ENCODE measurements around the gene ILKAP.
"Not testable (repeated sequence)": the region's sequence is repeated elsewhere in the genome, so short reads cannot be mapped to it uniquely, and the experiment has no call there.

Gene ILKAP

GRCh38 chr2:238183821-238184220, 19.7 kb downstream of the ILKAP start:
- no peak overlapping the region for H3K4me3 Mint-ChIP-seq
- no peaks in the 10 kb centered on the region for H3K4me1 Mint-ChIP-seq
- H3K9me3 Mint-ChIP-seq = no peaks in the 10 kb centered on the region
- no peak overlapping the region for H3K27ac Mint-ChIP-seq
- no peaks in the 10 kb centered on the region for H3K27me3 Mint-ChIP-seq
- ATAC-seq = no peak
- H3K36me3 Mint-ChIP-seq = peaks cover 82% of the 10 kb centered on the region

DNA sequence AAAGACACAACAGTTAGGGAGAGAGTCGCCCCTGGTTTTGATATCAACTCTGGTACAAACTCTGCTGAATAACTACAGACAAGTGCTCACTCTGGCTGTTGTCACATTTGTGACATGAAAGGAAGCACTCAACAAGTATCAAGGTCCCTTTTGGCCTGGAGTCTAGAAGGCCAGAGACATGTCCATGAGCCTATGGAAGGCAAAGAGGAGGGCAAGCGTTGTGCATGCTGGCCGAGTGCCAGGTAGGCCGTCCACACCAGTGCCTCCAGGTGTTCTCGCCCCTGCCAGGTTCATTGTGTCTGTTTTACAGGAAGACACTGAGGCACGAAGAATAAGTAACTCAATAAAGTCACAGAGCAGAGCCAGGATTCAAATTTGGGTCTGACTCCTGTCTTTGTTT, 21.1 kb downstream of the ILKAP start:
- no peak for ATAC-seq
- Mint-ChIP-seq H3K9me3 (no peaks in the 10 kb centered on the region), H3K27me3 (no peaks in the 10 kb centered on the region), H3K27ac (no peak overlapping the region), H3K4me1 (no peaks in the 10 kb centered on the region), H3K36me3 (peaks cover 76% of the 10 kb centered on the region), H3K4me3 (no peak overlapping the region)

GRCh38 chr2:238180554-238180953, 22.9 kb downstream of the ILKAP start:
- Mint-ChIP-seq H3K36me3 (peaks cover 81% of the 10 kb centered on the region), H3K27me3 (no peaks in the 10 kb centered on the region), H3K4me1 (no peaks in the 10 kb centered on the region), H3K4me3 (no peak overlapping the region), H3K9me3 (no peaks in the 10 kb centered on the region), H3K27ac (no peak overlapping the region)
- no peak for ATAC-seq

DNA sequence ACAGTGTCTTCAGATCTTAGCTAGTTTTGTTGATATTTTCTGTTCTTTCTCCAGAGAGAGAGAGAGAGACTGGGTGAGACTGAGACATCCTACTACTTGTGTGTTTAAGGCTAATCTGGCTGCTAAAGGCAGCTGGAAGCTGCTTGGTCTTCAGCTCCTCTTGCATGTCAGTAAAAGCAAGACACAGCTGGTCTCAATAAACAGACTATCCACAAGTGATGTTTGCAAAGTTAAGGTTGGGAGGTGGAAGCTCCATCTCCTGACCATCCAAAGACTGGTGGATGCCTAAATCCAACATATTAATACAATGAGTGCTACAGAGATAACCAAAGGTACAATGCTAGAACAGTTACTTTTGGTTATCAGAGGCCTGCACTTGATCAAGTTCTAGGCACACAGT, 26.9 kb downstream of the ILKAP start:
- H3K4me1 Mint-ChIP-seq = no peaks in the 10 kb centered on the region
- peaks cover 80% of the 10 kb centered on the region for H3K36me3 Mint-ChIP-seq
- H3K27me3 Mint-ChIP-seq = no peaks in the 10 kb centered on the region
- no peak for ATAC-seq
- no peaks in the 10 kb centered on the region for H3K9me3 Mint-ChIP-seq
- no peak overlapping the region for H3K27ac Mint-ChIP-seq
- H3K4me3 Mint-ChIP-seq = no peak overlapping the region

DNA sequence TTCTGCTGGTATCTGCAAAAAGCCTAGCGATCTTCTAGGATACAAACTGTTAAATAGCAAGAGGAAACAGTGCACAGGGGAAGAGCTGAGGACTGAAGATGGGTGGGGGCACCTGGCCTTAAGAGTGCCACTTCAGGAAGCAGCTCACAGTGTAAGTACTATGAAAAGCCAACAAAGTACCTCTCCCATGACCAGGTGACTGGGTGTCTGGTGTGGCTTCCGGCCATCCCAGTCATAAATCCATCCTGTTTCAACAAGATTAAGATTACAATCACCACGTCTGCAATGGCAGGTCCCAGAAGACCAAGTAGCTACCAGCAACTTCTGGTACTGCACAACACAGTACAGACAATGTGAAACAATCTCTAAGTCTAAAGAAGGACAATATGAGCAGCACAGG, 28.8 kb downstream of the ILKAP start:
- Mint-ChIP-seq H3K36me3 (peaks cover 78% of the 10 kb centered on the region), H3K4me3 (no peak overlapping the region), H3K4me1 (no peaks in the 10 kb centered on the region), H3K27me3 (no peaks in the 10 kb centered on the region), H3K27ac (no peak overlapping the region), H3K9me3 (no peaks in the 10 kb centered on the region)
- ATAC-seq = no peak

- no peaks in the 10 kb centered on the region for H3K27me3 Mint-ChIP-seq
- no peaks in the 10 kb centered on the region for H3K9me3 Mint-ChIP-seq
- no peak overlapping the region for H3K4me3 Mint-ChIP-seq
- no peak for ATAC-seq
- H3K4me1 Mint-ChIP-seq = no peaks in the 10 kb centered on the region
- H3K27ac Mint-ChIP-seq = no peak overlapping the region
- peaks cover 76% of the 10 kb centered on the region for H3K36me3 Mint-ChIP-seq
Measured at GRCh38 chr2:238174291-238174690, 29.2 kb downstream of the ILKAP start.

DNA sequence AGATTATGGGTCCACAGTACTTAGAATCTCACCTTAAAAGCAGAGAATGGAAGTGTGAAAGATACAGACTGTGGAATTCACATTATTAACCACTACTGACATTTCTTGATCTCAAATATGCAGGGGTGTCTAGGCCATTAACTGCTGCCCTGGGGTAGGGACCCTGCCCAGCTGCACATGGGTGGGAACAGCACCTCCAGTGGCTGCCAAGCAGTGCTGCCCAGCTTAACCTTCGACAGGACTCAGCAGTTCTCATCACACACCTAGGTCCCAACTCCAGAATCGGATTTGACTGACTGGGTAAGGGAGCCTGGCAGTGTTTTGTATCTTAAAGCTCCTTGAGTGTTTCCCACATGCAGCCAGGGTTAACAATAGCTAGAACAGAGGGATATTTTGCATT, 29.8 kb downstream of the ILKAP start:
- Mint-ChIP-seq H3K27me3 (no peaks in the 10 kb centered on the region), H3K4me1 (no peaks in the 10 kb centered on the region), H3K27ac (no peak overlapping the region), H3K9me3 (no peaks in the 10 kb centered on the region), H3K4me3 (no peak overlapping the region), H3K36me3 (peaks cover 75% of the 10 kb centered on the region)
- no peak for ATAC-seq

- H3K9me3 Mint-ChIP-seq = no peaks in the 10 kb centered on the region
- H3K27ac Mint-ChIP-seq = no peak overlapping the region
- no peak overlapping the region for H3K4me3 Mint-ChIP-seq
- peaks cover 80% of the 10 kb centered on the region for H3K36me3 Mint-ChIP-seq
- no peaks in the 10 kb centered on the region for H3K27me3 Mint-ChIP-seq
- ATAC-seq = no peak
- H3K4me1 Mint-ChIP-seq = no peaks in the 10 kb centered on the region
Measured at GRCh38 chr2:238172439-238172838, 31.1 kb downstream of the ILKAP start.

DNA sequence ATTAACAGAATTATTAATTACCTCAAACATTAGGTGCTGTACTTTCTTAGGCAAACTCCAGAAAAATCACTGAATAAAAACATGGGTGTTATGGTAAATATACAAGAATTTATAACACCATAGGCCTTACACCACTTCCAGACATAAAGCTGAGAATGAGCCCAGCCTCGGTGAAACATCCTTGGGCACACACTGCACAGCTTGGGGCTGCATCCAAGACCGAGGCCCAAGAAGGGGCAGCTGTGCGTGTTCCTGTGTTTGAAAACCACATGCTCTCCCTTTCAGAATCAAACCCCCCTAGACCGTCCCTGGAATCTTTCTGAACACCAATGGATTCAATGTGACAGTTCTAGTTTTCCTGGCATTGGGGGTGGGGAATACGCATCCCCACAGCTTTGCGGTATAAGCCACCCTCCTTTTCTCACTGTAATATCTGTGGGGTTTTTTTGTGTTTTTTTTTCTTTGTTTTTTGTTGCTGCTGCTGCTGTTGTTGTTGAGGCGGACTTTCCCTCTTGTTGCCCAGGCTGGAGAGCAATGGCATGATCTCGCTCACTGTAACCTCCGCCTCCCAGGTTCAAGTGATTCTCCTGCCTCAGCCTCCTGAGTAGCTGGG, 31.8 kb downstream of the ILKAP start:
- no peak for ATAC-seq
- Mint-ChIP-seq H3K27ac (no peak overlapping the region), H3K4me1 (no peaks in the 10 kb centered on the region), H3K9me3 (no peaks in the 10 kb centered on the region), H3K27me3 (no peaks in the 10 kb centered on the region), H3K36me3 (peaks cover 81% of the 10 kb centered on the region), H3K4me3 (no peak overlapping the region)

- not testable (repeated sequence) for ATAC-seq, H3K27ac Mint-ChIP-seq, H3K9me3 Mint-ChIP-seq, H3K27me3 Mint-ChIP-seq, H3K4me1 Mint-ChIP-seq, H3K4me3 Mint-ChIP-seq
- H3K36me3 Mint-ChIP-seq = peaks cover 75% of the 10 kb centered on the region
Measured at GRCh38 chr2:238171072-238171431, 32.4 kb downstream of the ILKAP start.

- Mint-ChIP-seq H3K4me1 (no peaks in the 10 kb centered on the region), H3K36me3 (peaks cover 70% of the 10 kb centered on the region), H3K4me3 (no peak overlapping the region), H3K27ac (no peak overlapping the region), H3K27me3 (peaks cover 5% of the 10 kb centered on the region), H3K9me3 (no peaks in the 10 kb centered on the region)
- ATAC-seq = no peak
Measured at GRCh38 chr2:238170386-238171071, 33.0 kb downstream of the ILKAP start.

DNA sequence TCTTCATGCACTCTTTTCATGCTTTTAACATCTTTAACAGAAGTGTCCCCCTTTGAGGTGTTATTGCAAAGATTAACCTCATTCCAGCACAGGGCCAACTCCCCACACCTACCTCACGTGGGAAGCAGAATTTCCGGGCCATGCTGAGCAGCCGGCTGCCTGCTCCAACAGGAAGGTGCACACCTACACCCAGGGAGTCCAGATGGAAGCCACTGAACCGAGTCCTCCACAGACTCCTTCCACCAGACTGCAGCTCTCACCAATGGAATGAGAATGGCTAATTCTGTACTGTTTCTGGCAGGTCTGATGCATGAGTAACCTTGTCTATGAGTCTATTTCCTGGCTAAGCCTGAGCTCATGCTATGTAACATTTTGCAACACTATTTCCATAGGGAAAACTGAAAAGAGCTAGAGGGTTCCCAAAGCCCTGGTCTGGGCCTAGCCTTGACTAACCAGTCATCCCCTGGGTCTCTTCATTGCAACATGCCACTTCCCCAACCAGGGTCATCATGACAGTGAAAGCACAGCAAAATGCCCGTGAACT, 33.7 kb downstream of the ILKAP start:
- H3K4me3 Mint-ChIP-seq = no peak overlapping the region
- H3K27ac Mint-ChIP-seq = no peak overlapping the region
- no peak for ATAC-seq
- H3K27me3 Mint-ChIP-seq = peaks cover 12% of the 10 kb centered on the region
- no peaks in the 10 kb centered on the region for H3K9me3 Mint-ChIP-seq
- peaks cover 68% of the 10 kb centered on the region for H3K36me3 Mint-ChIP-seq
- H3K4me1 Mint-ChIP-seq = peaks cover 5% of the 10 kb centered on the region

- Mint-ChIP-seq H3K4me3 (no peak overlapping the region), H3K27ac (no peak overlapping the region), H3K27me3 (peaks cover 18% of the 10 kb centered on the region), H3K9me3 (no peaks in the 10 kb centered on the region), H3K36me3 (peaks cover 66% of the 10 kb centered on the region), H3K4me1 (peaks cover 11% of the 10 kb centered on the region)
- no peak for ATAC-seq
Measured at GRCh38 chr2:238169048-238169707, 34.3 kb downstream of the ILKAP start.

GRCh38 chr2:238168196-238169047, 35.1 kb downstream of the ILKAP start:
- Mint-ChIP-seq H3K27me3 (peaks cover 20% of the 10 kb centered on the region), H3K4me3 (no peak overlapping the region), H3K9me3 (no peaks in the 10 kb centered on the region), H3K4me1 (peaks cover 11% of the 10 kb centered on the region), H3K36me3 (peaks cover 58% of the 10 kb centered on the region), H3K27ac (no peak overlapping the region)
- no peak for ATAC-seq

- no peak for ATAC-seq
- H3K9me3 Mint-ChIP-seq = no peaks in the 10 kb centered on the region
- peaks cover 11% of the 10 kb centered on the region for H3K4me1 Mint-ChIP-seq
- peaks cover 51% of the 10 kb centered on the region for H3K36me3 Mint-ChIP-seq
- H3K27ac Mint-ChIP-seq = no peak overlapping the region
- H3K27me3 Mint-ChIP-seq = peaks cover 20% of the 10 kb centered on the region
- no peak overlapping the region for H3K4me3 Mint-ChIP-seq
Measured at GRCh38 chr2:238167761-238168160, 35.7 kb downstream of the ILKAP start.
